GM23338 (cell line): ENCODE data around the gene CTBP2. TPM values are rescaled to one million over a fixed set of nuclear protein-coding genes. Genes with fewer than 3 reads are reported as not detected.

Source experiments
- EZH2phosphoT487 ChIP-seq: fragments of 200-600 bp; sonication (generic); IDR thresholded peaks from one replicate; pipeline ENCODE4 v1.8.1; 2018; ENCODE audit warnings: antibody characterized with exemption; ENCODE audit not compliant: unreplicated experiment
- POLR2AphosphoS5 ChIP-seq: IDR thresholded peaks from 2 replicates; pipeline ENCODE4 v1.6.1; 2016; ENCODE audit warnings: antibody characterized with exemption, low read depth
- ZNF114 ChIP-seq: fragments of 250-450 bp; sonication (Bioruptor Pico); IDR thresholded peaks from 2 replicates; pipeline ENCODE4 v1.5.0; 2020; ENCODE audit warnings: mild to moderate bottlenecking, moderate library complexity
- polyA plus RNA-seq: library from polyadenylated mRNA; unstranded; fragments of >200 nt; fragmentation: Nextera tagmentation; extraction: Ambion mirVana; gene quantifications from 2 replicates; pipeline ENCODE4 v1.2.1, GENCODE V29; 2016
- total RNA-seq: library from RNA; depleted of rRNA; stranded (reverse); fragments of >200 nt; shearing (Covaris generic); gene quantifications from 2 replicates; pipeline ENCODE4 v1.2.3, GENCODE V29; 2014
- TF ChIP-seq, protein P1 (sequence below): IDR thresholded peaks from one replicate; pipeline ENCODE4 v1.6.1; 2018; ENCODE audit warnings: antibody characterized with exemption; ENCODE audit not compliant: unreplicated experiment
- TF ChIP-seq, protein P2 (sequence below): fragments of 250-450 bp; sonication (Bioruptor Pico); IDR thresholded peaks from 2 replicates; pipeline ENCODE4 v1.5.0; 2020; ENCODE audit warnings: mild to moderate bottlenecking, moderate library complexity

Gene CTBP2
- total and polyA plus RNA-seq, 2 experiments from 2014 or later: 133 to 265 TPM

DNA sequence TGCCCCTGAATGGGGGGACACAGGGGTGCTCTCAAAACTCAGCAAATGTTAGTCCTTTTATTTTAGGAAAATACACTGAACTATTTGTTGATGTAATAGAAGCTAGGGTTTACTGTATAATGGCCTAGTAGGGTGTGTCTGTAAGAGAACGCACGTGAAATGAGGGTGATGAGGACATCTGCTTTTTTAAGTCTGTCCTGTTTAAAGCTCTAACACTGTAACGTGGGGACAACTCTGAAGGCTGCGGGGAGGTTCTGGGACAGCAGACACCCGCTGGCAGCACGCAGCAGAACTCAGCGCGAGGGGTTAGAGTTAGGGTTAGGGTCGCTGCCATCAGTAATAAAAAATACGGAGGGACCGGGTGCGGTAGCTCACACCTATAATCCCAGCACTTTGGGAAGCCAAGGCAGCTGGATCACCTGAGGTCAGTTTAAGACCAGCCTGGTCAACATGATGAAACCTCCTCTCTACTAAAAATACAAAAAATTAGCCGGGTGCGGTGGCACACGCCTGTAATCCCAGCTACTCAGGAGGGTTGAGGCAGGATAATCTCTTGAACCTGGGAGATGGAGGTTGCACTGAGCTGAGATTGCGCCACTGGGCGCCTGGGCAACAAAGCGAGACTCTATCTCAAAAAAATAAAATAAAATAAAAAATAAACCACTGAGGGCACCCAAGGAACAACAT is 98.0 kb downstream of the CTBP2 start (continued):
- TF ChIP-seq, protein P1, sequence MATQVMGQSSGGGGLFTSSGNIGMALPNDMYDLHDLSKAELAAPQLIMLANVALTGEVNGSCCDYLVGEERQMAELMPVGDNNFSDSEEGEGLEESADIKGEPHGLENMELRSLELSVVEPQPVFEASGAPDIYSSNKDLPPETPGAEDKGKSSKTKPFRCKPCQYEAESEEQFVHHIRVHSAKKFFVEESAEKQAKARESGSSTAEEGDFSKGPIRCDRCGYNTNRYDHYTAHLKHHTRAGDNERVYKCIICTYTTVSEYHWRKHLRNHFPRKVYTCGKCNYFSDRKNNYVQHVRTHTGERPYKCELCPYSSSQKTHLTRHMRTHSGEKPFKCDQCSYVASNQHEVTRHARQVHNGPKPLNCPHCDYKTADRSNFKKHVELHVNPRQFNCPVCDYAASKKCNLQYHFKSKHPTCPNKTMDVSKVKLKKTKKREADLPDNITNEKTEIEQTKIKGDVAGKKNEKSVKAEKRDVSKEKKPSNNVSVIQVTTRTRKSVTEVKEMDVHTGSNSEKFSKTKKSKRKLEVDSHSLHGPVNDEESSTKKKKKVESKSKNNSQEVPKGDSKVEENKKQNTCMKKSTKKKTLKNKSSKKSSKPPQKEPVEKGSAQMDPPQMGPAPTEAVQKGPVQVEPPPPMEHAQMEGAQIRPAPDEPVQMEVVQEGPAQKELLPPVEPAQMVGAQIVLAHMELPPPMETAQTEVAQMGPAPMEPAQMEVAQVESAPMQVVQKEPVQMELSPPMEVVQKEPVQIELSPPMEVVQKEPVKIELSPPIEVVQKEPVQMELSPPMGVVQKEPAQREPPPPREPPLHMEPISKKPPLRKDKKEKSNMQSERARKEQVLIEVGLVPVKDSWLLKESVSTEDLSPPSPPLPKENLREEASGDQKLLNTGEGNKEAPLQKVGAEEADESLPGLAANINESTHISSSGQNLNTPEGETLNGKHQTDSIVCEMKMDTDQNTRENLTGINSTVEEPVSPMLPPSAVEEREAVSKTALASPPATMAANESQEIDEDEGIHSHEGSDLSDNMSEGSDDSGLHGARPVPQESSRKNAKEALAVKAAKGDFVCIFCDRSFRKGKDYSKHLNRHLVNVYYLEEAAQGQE: no peak
- TF ChIP-seq EZH2phosphoT487: no peak
- no peak for TF ChIP-seq ZNF114 (CRISPR knock-in tag)
- TF ChIP-seq, protein P2, sequence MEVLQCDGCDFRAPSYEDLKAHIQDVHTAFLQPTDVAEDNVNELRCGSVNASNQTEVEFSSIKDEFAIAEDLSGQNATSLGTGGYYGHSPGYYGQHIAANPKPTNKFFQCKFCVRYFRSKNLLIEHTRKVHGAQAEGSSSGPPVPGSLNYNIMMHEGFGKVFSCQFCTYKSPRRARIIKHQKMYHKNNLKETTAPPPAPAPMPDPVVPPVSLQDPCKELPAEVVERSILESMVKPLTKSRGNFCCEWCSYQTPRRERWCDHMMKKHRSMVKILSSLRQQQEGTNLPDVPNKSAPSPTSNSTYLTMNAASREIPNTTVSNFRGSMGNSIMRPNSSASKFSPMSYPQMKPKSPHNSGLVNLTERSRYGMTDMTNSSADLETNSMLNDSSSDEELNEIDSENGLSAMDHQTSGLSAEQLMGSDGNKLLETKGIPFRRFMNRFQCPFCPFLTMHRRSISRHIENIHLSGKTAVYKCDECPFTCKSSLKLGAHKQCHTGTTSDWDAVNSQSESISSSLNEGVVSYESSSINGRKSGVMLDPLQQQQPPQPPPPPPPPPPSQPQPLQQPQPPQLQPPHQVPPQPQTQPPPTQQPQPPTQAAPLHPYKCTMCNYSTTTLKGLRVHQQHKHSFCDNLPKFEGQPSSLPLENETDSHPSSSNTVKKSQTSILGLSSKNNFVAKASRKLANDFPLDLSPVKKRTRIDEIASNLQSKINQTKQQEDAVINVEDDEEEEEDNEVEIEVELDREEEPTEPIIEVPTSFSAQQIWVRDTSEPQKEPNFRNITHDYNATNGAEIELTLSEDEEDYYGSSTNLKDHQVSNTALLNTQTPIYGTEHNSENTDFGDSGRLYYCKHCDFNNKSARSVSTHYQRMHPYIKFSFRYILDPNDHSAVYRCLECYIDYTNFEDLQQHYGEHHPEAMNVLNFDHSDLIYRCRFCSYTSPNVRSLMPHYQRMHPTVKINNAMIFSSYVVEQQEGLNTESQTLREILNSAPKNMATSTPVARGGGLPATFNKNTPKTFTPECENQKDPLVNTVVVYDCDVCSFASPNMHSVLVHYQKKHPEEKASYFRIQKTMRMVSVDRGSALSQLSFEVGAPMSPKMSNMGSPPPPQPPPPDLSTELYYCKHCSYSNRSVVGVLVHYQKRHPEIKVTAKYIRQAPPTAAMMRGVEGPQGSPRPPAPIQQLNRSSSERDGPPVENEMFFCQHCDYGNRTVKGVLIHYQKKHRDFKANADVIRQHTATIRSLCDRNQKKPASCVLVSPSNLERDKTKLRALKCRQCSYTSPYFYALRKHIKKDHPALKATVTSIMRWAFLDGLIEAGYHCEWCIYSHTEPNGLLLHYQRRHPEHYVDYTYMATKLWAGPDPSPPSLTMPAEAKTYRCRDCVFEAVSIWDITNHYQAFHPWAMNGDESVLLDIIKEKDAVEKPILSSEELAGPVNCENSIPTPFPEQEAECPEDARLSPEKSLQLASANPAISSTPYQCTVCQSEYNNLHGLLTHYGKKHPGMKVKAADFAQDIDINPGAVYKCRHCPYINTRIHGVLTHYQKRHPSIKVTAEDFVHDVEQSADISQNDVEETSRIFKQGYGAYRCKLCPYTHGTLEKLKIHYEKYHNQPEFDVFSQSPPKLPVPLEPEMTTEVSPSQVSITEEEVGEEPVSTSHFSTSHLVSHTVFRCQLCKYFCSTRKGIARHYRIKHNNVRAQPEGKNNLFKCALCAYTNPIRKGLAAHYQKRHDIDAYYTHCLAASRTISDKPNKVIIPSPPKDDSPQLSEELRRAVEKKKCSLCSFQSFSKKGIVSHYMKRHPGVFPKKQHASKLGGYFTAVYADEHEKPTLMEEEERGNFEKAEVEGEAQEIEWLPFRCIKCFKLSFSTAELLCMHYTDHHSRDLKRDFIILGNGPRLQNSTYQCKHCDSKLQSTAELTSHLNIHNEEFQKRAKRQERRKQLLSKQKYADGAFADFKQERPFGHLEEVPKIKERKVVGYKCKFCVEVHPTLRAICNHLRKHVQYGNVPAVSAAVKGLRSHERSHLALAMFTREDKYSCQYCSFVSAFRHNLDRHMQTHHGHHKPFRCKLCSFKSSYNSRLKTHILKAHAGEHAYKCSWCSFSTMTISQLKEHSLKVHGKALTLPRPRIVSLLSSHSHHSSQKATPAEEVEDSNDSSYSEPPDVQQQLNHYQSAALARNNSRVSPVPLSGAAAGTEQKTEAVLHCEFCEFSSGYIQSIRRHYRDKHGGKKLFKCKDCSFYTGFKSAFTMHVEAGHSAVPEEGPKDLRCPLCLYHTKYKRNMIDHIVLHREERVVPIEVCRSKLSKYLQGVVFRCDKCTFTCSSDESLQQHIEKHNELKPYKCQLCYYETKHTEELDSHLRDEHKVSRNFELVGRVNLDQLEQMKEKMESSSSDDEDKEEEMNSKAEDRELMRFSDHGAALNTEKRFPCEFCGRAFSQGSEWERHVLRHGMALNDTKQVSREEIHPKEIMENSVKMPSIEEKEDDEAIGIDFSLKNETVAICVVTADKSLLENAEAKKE (CRISPR knock-in tag): no peak
- TF ChIP-seq POLR2AphosphoS5: no peak
